Activated CD8-positive, alpha-beta memory T cell treated with anti-CD3 and anti-CD28 coated beads, Interleukin-2, amount 50 U/mL, for 4 hours (primary cell): ENCODE data around the gene AMBP.

ENCODE experiments used
- DNase-seq: peaks from one replicate; pipeline ENCODE4 v3.0.0-alpha.2; 2020

AMBP gene

GRCh38 chr9:114071197-114071795 lies 6.8 kb downstream of the AMBP start:
- no peak for DNase-seq

- DNase-seq, result no peak
Observed at GRCh38 chr9:114070188-114071103, 7.7 kb downstream of the AMBP start.

- DNase-seq, result no peak
Observed at GRCh38 chr9:114069476-114070187, 8.5 kb downstream of the AMBP start.

GRCh38 chr9:114065304-114065703 lies 12.8 kb downstream of the AMBP start:
- no peak for DNase-seq

GRCh38 chr9:114061830-114062474 lies 16.1 kb downstream of the AMBP start:
- DNase-seq, result no peak

- DNase-seq, result no peak
Observed at GRCh38 chr9:114061292-114061691, 16.8 kb downstream of the AMBP start.

- no peak for DNase-seq
Observed at GRCh38 chr9:114060711-114061110, 17.4 kb downstream of the AMBP start.

GRCh38 chr9:114060070-114060469 lies 18.0 kb downstream of the AMBP start:
- no peak for DNase-seq

GRCh38 chr9:114059047-114059803 lies 18.9 kb downstream of the AMBP start:
- DNase-seq, result no peak

GRCh38 chr9:114058688-114059046 lies 19.4 kb downstream of the AMBP start:
- no peak for DNase-seq

- DNase-seq, result no peak
Observed at GRCh38 chr9:114057161-114057885, 20.8 kb downstream of the AMBP start.

- no peak for DNase-seq
Observed at GRCh38 chr9:114056527-114056926, 21.6 kb downstream of the AMBP start.

GRCh38 chr9:114055894-114056293 lies 22.2 kb downstream of the AMBP start:
- no peak for DNase-seq

- DNase-seq, result no peak
Observed at GRCh38 chr9:114055061-114055460, 23.0 kb downstream of the AMBP start.

- no peak for DNase-seq
Observed at GRCh38 chr9:114054191-114054690, 23.9 kb downstream of the AMBP start.

- DNase-seq, result no peak
Observed at GRCh38 chr9:114053246-114054005, 24.7 kb downstream of the AMBP start.

- DNase-seq, result no peak
Observed at GRCh38 chr9:114051706-114052105, 26.4 kb downstream of the AMBP start.

GRCh38 chr9:114051281-114051680 lies 26.8 kb downstream of the AMBP start:
- no peak for DNase-seq

GRCh38 chr9:114050646-114051045 lies 27.5 kb downstream of the AMBP start:
- DNase-seq, result no peak

GRCh38 chr9:114050226-114050568 lies 27.9 kb downstream of the AMBP start:
- DNase-seq, result no peak
